BJ (cell line): ENCODE data around the gene SLK. TPM values are rescaled to one million over a fixed set of nuclear protein-coding genes. Genes with fewer than 3 reads are reported as not detected.

ENCODE experiments used
- CTCF ChIA-PET: fragments of 350-600 bp; formaldehyde crosslinking; extraction: SDS; loops from one replicate; lab custom pipeline; 2021; ENCODE audit warnings: antibody characterized with exemption, inconsistent platforms; lab: Yijun Ruan, JAX
- POLR2A ChIA-PET: fragments of 300-600 bp; sonication (Branson Sonifier 250); formaldehyde crosslinking; extraction: SDS; loops from one replicate; lab custom pipeline; 2021; ENCODE audit warnings: antibody characterized with exemption; lab: Charles Lee
- DNase-seq: peaks from one replicate; pipeline ENCODE4 v3.0.0-alpha.2; 2011; ENCODE audit warnings: low read depth
- H3K27me3 ChIP-seq: 2 replicates; pipeline ENCODE4 v1.6.0; 2011; ENCODE audit warnings: low read length; ENCODE audit not compliant: control insufficient read depth, insufficient read depth
- H3K36me3 ChIP-seq: 2 replicates; pipeline ENCODE4 v1.5.1; 2011; ENCODE audit warnings: low read length; ENCODE audit not compliant: control insufficient read depth, insufficient read depth
- H3K4me3 ChIP-seq: 2 replicates; pipeline ENCODE4 v1.5.1; 2011; ENCODE audit warnings: low read depth, mild to moderate bottlenecking, control low read depth, low read length
- CTCF ChIP-seq: IDR thresholded peaks from 2 replicates; pipeline ENCODE4 v1.5.1; 2011; ENCODE audit warnings: low read depth, mild to moderate bottlenecking, control low read depth, inconsistent platforms, low read length, moderate library complexity; ENCODE audit not compliant: insufficient read depth
- polyA plus RNA-seq: library from polyadenylated mRNA; depleted of rRNA; stranded (reverse); fragments of >200 nt; gene quantifications from 2 replicates; pipeline ENCODE4 v1.2.3, GENCODE V29; 2011

The SLK gene
- polyA plus RNA-seq, 1 experiment = 3.5 TPM

DNA sequence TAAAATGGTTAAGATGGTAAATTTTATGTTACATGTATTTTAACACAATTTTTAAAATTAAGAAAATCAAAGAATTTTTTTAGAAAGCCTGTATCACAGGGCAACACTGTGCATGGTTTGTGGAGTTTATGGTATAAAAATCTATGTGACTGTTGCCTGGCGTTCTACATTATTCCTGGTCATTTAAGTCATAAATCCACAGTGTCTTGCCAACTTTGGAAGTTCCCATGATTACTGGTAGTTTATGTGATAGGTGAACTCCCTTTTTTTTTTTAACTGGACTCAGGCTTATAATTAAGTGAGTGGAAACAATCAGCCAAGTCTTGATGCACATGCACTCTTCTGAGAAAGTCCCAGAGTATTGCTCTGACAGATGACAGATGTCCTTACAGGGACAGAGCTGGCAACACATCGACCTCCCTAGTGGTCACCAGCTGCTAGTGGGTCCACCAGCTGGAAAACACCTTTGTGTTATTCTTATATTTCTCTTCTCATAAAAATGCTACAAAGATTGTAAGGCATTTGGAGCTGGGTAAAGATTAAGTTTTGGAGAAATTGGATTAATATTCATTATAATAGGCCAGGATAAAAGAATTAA, 40.1 kb upstream of the SLK start:
- ChIA-PET CTCF (no interaction called here), POLR2A (no interaction called here)
- no peaks in the 10 kb centered on the region for H3K36me3 ChIP-seq
- no peaks in the 10 kb centered on the region for H3K27me3 ChIP-seq
- DNase-seq = no peak
- H3K4me3 ChIP-seq = no peak overlapping the region
- TF ChIP-seq CTCF = no peak

DNA sequence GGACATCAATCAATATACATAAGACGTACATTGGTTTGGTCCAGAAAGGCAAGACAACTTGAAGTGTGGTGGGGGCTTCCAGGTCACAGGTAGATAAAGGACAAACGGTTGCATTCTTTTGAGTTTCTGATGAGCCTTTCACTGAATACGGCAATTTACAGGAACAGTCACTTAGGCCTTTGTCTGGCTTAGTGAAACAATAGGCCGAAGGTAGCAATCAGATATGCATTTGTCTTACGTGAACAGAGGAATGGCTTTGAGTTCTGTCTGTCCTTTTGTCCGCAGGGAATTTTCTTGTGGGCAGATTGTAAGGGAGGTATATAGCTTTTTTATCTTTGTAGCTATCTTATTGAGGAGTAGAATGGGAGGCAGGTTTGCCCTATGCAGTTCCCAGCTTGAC, 38.2 kb upstream of the SLK start:
- DNase-seq = no peak
- CTCF ChIA-PET = interaction anchor here (1.2 kb wide), 1 partner anchor 10 kb away, joined by 4 read pairs; no protein-coding TSS in a partner anchor
- POLR2A ChIA-PET = no interaction called here
- no peaks in the 10 kb centered on the region for H3K36me3 ChIP-seq
- H3K4me3 ChIP-seq = no peak overlapping the region
- TF ChIP-seq CTCF = no peak
- H3K27me3 ChIP-seq = no peaks in the 10 kb centered on the region

GRCh38 chr10:103929381-103929921, 37.5 kb upstream of the SLK start:
- ChIA-PET CTCF (no interaction called here), POLR2A (no interaction called here)
- no peak for DNase-seq
- Histone ChIP-seq H3K4me3 (no peak overlapping the region), H3K36me3 (no peaks in the 10 kb centered on the region), H3K27me3 (no peaks in the 10 kb centered on the region)
- no peak for TF ChIP-seq CTCF

- DNase-seq = no peak
- no peak for TF ChIP-seq CTCF
- no peaks in the 10 kb centered on the region for H3K27me3 ChIP-seq
- H3K4me3 ChIP-seq = no peak overlapping the region
- H3K36me3 ChIP-seq = no peaks in the 10 kb centered on the region
- ChIA-PET CTCF (interaction anchor here (1.2 kb wide), 1 partner anchor 11 kb away, joined by 5 read pairs; no protein-coding TSS in a partner anchor), POLR2A (no interaction called here)
These were observed 36.5 kb upstream of the SLK start for GRCh38 chr10:103930449-103930848.

- no peak for TF ChIP-seq CTCF
- POLR2A ChIA-PET = no interaction called here
- CTCF ChIA-PET = interaction anchor here (1.2 kb wide), 1 partner anchor 11 kb away, joined by 5 read pairs; no protein-coding TSS in a partner anchor
- no peaks in the 10 kb centered on the region for H3K27me3 ChIP-seq
- DNase-seq = no peak
- H3K4me3 ChIP-seq = no peak overlapping the region
- no peaks in the 10 kb centered on the region for H3K36me3 ChIP-seq
These were observed 36.1 kb upstream of the SLK start for GRCh38 chr10:103930881-103931280.
